ELF-1 (cell line): ENCODE measurements around the gene NCAM1.
A peak's percentile ranks its signal among the peaks of the same experiment; 100 is the strongest.

Experiments used
- DNase-seq: peaks from one replicate; pipeline ENCODE4 v3.0.0-alpha.2; 2016; ENCODE audit warnings: low read depth, low spot score

Gene NCAM1

DNA sequence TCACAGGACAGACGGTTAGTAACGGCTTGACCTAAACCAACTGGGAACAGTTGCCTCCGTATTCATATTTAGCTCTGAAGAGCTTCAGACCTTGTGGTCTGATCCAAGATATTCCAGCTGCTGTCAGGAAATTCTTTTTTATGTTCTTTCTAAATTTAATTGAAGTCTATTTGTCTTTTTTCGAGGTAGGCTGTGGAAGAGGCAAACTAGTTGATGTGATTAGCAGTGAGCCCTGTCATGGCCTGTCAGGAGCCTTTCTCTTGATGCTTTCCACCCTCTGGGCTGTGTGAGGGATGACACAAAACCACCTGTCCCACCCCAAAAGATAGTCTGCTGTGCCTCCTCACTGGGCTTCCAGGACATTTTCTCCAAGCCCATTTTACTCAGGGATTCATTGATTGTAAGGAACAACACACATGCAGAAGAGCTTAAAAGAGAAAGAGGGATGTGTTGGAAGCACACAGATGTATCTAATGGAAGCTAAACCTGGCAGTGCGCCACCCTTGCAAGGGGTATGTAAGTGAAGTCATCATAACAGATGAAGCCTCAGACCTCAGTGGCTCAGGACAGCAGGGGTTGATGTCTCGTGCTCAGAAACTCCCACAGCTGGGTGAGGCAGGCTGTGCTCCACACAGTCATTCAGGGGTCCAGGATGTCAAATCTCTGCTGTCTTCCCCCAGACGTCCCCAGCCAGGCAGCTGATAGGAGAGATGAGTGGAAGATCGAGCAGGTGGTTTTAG, 170.0 kb downstream of the NCAM1 start:
- no peak for DNase-seq

DNA sequence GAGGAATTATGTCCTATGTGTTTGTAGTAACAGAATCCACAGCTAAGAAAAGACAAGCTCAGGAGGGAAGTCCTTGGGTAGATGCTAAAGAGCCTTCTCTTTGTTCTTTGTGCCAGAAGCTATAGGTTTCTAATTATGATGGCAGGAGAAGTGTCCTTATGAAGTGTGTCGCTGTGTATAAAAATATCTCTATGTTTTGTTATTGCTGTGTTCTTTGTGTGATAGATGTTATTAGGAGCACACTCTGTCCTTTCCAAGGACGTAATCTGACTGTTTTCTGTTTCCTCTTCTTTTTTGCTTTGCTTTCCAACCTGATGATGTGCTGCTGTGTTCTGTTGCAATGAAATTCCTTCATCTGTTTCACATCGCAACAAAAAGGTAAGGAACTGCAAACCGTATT, 171.9 kb downstream of the NCAM1 start:
- no peak for DNase-seq

DNA sequence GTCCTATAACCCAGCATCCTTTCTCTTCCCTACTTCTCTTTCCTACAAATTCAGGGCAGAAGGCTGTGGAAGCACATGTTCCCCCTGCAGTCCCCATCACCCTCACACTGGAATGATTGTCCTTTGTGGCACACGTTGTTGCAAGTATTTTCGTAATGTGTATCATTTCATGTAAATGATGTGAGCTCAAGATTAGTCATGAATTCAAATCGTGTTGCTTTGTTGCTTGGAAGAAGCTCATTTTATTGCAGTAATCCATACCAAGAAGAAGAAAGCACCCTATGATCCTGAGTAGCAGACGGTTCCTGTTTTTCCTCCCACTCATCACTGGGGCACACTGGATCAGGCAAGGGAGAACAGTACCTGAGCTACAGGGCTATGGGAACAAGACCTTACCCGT, 173.4 kb downstream of the NCAM1 start:
- DNase-seq: no peak

DNA sequence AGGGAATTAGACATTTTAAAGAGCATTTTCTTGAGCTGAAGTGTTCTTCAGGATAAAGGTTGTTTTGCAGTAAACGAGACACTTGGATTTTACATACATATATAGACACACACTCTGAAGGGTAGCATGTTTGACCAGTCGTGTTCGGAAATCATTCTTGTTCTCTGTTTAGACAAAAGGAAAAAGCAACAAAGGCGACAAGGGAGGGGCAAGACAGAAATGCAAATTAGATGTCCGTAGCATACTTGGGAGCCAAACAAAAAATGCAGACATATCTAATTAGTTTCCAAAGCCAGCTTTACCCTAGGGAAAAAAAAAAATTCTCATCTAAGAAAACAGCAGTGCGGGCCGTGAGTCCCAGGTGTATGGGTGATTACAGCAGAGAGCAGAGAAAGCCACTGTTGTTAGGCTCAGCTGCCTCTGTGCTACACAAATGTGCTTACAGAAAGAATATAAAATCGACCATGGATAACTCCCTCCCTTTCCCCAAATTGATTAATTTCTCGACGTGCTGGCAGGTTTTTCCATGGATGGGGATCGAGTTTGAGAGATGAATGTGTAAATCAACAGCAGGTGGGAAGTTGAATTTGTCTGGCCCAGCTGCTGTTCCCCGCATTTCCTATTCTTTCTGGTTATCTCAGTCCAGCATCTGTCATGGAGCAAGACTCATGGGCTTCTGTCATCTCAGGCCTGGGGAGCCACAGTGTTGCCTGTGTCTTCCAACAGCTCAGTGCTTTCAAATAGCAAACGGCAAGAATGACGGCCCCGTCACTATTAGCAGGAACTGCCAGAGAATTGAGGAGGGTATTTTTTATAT, 176.7 kb downstream of the NCAM1 start:
- no peak for DNase-seq

DNA sequence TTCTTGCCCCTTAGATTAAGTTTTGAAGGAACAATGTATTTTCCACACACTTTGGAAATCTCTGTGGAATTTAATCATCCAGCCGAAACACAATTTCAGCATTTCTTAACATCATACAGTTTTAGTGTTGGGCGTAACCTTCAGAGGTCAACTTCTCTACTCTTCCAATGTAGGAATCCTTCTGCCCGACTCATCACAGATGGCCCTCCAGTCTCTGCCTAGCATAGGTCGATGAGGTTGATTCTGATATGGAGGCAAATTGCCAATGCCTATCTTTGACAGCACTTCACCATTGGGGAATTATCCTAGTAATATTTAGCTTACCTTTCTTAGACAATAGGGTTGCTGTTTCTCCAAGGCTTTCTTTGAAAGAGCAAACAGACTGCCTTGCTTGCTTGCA, 177.5 kb downstream of the NCAM1 start:
- DNase-seq: no peak

DNA sequence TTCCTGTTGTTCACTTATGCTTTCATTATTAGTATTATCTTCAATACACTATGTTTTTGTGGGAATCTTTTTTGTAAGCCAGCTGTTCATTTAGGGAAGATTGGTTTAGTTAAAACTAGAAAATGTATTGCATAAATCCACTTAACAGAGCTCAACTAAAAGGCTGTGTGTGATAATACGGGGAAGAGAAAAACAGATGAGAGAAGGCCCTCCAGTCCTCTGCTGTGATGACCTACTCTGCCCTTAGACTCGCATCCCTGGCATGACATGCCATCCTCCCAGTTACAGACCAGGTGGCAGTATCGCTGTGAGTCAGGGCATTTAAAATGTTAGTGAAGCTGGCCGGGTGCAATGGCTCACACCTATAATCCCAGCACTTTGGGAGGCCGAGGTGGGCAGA, 179.8 kb downstream of the NCAM1 start:
- DNase-seq: no peak

DNA sequence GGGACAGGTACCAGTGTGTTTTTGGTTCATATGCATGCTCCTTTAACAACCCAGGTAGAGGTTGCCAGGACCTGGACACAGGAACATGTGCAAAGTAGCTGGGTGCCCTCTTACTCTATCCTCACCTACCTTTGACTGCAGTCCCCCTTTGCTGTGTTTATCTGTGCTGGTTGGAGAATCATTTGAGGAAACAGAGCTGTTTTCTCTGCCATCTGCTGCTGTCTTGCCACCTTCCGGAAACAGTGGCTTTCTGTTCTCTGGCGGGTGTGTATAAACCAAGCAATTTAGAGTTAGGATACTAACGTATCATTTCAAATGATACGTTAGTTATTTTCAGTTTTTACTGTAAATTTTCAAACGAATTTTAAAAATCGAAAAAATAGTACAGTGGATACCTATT, 181.3 kb downstream of the NCAM1 start:
- no peak for DNase-seq

DNA sequence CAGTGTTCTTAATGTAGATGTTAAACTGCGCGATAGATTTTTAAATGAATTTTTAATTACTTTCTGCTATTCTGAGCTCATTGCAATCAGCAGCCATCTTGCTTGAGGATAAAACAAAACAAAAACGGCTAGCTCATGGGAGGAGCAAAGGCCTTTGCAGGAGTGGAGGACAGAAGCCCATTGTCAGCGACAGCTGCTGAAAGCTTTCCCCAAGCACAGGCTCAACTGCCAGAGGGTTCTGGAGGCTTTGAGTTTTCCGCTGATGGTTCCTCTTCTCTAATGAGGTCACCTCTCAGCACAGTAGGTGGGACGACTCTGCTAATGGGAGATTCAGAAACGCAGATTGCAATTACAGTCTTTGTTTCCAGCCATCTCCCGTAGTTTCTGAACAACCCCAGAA, 186.0 kb downstream of the NCAM1 start:
- DNase-seq: peak; percentile 80

DNA sequence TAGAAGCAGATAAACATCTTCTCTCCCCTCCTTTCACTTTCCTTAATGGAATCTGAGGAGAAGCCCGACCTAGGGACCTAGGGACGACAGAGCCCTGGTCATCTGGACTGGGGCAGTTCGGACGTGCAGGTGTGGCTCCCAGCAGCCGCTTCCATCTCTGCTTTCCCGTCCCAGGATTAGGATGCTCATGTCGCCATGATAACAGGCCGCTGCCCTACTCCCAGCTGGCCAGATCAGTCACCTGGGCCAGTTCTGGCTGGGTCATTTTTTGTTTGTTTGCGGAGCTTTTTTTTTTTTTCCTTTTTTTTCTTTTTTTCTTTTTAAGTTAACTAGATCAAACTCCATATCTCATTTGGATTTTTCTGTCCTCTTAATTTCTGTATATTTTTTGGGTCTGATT, 186.9 kb downstream of the NCAM1 start:
- DNase-seq: no peak

DNA sequence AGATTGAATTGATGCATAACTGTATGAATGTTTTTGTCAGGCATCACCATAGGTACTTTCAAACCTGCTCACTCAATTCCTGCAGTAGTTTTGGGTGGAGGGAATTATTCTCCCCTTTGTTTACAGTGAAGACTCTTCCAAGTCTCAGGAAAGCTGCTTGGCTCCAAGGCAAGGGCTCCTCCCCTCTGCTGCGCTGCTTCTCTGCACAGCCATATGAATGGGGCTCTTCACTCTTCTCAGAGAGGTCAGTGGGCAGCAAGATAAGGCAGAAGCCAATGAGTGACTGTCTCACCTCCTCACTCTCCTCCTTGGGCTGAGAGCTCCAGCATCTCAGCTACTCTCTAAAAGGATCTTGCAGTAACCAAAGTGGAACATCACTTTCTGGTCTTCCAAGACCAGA, 187.4 kb downstream of the NCAM1 start:
- no peak for DNase-seq

DNA sequence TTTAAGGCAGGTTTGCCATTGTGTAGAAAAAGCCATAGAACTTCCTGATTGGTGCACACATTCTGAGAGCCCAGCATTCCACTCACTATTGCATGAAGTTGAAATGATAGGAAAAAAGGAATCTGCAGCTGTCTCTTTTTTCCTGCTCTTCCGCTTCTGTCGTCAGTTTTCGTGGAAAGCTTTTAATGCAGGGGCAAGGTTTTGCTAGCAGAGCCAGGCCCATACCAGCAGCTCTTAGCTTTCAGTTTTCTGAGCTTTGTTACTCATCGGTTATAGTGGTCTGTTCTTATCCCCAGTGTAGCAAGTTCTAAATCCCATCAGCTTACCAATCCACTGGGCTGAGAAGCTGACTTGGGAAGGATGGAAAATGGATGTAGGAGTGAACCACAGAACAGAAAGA, 190.3 kb downstream of the NCAM1 start:
- no peak for DNase-seq

DNA sequence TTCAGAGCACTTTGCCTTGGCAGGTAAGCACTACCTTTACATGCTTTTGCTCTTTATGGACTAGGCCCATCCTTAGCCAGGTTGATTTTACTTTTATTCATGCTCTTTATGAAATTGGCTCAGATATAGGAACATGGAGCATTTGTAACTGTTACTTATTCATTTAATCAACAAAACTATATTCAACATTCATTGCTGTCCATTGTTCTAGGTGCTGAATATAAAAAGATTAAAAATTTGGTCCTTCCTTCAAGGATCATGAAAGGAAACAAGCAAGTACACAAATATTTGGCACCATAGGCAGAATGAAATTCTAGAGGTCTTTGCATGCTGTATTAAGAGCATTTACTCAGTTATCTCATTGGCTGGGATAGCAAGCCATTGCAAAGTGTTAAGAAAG, 191.3 kb downstream of the NCAM1 start:
- no peak for DNase-seq

DNA sequence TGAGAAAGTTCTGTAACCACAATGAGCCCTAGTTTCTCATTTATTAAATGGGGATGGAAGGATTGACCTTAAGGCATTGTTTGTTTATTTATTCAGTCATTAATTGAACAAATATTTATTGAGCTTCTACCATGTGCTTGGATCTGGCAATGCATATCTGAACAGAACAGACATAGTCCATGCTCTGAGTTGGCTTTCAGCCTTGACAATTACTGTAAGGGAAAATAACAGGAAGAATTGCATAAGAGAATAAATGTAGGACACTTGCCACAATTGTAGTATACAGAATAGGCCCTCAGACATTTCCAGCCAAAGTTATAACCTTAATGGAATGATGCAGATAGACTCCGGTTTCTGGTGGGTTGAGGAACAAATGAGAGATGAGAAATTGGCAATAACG, 192.6 kb downstream of the NCAM1 start:
- no peak for DNase-seq

DNA sequence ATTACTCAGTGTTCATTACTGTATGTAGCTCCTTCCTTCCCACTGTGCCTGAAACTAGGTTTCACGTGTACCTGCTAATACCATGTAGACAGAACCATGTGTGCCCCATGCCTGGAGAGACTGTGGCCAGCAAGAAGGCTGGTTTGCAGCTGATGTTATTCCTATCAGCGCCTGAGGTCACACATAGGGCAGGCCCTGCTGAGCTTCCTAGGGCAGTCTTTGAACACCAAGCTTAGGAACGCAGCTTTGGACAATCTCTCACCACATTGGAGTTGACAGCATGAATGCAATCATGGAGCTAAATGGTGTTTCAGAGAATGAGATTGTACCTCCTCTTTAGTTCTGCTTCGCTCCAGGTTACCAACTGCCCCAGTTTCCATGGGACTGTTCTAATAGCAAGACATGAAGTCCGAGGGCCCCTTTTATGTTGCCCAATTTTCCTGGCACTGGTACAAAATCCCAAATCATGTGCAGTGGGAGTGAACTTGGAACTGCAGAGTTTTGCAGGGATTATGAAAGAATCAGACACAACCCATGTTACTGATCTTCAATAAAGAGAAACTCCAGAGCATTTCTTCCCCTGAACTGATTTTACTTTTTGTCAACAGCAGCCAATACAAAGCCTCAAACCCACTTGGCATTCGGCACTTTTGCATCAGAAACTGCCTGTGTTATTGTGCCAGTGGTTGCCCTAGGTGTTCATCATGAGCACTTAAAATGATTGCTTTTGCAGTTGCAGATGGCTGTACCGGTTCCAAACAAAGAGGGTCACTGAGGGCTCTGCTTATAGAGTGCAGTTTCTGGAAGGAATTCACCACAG, 199.0 kb downstream of the NCAM1 start:
- DNase-seq: no peak

DNA sequence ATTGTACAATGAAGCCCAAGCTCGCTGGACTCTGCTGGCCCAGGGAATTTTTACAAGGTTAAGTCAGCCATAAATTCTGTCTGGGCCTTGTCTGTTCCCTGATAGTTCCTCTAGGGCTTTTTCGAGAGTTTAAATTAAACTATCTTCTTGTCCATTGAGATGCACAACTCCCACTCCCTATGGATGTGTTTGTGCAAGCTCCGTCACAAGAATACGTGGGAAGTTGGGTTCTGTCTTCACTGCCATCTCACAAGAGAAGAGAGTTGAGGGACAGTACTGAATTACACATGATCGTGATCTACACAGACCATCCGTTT, 199.5 kb downstream of the NCAM1 start:
- DNase-seq: no peak

DNA sequence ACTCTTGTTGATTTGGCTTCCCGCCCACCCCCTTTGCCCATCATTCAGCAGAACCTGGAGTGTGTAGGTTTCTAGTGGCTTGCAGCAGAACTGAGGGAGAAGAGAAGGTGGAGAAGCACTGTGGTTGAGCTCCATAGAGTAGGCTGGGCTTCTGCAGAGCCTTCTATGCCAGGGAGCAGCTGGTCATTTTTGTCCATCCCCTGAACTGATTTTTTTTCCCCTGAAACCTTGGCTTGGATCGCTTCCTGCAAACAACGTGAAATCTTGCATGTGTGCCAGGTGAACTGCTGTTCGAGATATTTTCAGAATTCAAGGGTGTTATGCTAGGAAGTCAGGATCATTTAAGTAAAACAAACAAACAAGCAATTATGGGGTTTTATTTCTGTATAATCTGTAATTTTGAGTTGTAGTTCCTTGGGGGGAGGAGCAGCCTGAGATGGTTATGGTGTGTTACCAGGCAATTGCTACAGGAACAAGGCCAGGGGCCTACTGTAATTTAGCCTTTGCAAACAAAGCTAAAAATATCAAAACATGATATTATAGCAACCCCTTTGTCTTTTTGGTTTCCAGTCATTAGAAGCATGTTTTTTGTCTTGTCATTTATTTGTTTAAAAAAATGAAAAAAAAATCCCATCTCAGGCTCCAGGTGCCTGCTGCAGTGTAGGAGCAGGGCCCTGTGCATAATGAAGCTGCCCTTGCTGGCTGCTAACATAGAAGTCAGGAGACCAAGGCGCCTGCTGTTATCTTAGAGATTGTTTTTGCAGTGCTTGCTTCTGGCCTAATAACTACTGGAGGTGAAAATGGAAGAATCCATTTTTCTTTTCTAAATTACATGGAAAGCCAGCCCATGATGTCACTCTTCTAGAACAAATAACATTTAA, 200.7 kb downstream of the NCAM1 start:
- DNase-seq: no peak

DNA sequence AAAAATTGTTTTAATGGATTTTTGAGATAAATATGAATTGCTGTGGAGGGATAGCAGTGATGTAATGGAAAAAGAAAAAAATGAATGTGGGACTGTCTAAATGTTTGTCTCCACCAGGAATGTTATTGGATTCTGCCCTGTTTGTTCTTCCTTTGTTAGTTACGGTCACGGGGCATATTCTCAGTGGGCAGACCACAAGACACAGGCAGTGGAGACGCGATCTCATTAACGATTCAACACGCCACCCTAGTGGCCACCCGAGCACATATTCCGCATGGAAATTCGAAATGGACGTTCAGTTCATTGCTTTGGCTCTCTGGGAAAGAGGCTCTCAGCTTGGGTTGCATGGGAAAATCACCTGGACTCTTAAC, 201.4 kb downstream of the NCAM1 start:
- DNase-seq: no peak

DNA sequence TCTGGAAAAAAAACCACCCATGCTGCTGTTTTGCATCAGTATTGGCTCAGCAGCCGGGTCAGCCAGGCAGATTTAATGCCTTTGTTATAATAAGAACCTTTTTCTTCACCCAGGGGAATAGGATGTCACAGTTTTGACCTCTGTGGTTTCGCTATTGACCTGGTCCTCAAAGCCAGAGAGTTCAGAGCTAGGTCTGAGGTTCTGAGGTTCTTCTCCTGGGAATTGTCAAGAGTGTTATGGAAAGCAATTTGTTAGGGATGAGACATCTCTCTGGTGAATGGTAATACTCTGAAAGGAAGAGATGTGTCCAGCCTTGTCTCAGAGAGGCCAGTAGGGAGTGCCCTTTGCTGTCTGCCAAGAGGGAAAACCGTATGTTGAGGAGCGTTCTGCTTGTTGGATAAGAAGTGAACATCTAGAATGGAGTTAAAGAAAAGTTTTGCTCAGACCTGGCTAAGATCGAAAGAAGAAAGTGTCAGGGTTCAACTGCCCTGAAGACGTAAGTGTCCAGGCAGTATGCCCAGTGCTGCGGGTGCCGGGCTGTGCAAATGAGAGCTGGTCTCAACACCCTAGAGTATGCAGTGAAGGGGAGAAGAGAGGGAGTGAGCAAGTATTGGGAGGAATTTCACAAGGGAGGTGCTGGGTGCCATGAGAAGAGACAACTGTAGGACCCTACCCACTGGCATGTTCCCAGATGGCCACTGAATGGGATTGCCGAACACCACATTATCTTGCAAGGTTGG, 202.2 kb downstream of the NCAM1 start:
- no peak for DNase-seq

DNA sequence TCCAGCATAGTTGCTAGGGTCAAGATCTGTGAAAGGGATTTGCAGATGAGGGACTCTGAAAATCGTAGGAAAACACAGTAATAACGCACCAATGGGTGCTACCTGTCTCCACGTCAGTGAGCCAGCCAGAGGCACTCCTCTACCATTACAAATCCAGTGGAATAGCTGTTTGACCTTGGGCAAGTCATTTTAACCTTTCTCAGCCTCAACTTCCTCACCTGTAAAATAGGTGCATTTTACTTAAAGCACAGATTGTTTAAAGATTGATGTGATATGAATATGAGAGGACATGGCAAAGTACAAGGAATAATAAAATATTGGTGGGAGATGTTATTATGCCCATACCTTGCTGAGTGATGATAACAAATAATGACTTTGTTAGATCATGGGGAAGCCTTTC, 205.1 kb downstream of the NCAM1 start:
- no peak for DNase-seq

DNA sequence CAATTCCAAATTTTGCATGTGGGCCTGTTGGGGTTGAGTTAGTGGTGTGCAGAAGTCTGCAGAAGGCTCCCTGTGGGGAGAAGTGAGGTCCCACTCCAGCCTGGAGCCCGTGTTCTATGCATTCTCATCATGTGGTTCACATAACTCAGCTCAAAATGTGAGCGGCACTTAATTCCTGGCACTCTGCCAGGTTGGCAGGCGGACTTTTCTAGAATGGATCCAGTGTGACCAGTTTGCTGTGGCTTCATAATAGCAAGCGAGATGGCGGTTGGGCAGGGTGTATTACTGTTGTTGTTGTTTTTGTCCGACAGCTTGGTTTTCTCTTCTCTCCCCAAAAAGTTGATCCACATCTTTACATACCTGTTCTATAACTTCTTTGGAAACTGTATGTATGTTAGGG, 206.4 kb downstream of the NCAM1 start:
- no peak for DNase-seq
